Right cardiac atrium (tissue), 5 donors: ENCODE measurements around the gene EDARADD. TPM values are rescaled to one million over a fixed set of nuclear protein-coding genes. Genes with fewer than 3 reads are reported as not detected.

Experiments
- ATAC-seq, 2 donors: fragments of 200-7000 bp; cut with Tn5 transposase; one replicate each; pipeline versions ENCODE4 v1.8.0 to v1.9.1; 2020; ENCODE audit warnings: moderate library complexity in 2 of 2, mild to moderate bottlenecking in 1 of 2
- DNase-seq, 3 donors: peaks; one replicate each; pipeline ENCODE4 v3.0.0-alpha.2; 2020
- H3K27ac ChIP-seq: one replicate; pipeline ENCODE4 v1.5.1; 2013; ENCODE audit warnings: mild to moderate bottlenecking, low read length, control low read depth, moderate library complexity
- H3K27me3 ChIP-seq: one replicate; pipeline ENCODE4 v1.6.1; 2013; ENCODE audit not compliant: control insufficient read depth, insufficient read depth
- H3K4me1 ChIP-seq: one replicate; pipeline ENCODE4 v1.6.1; 2013; ENCODE audit warnings: low read length; ENCODE audit not compliant: control insufficient read depth, insufficient read depth
- H3K4me3 ChIP-seq: one replicate; pipeline ENCODE4 v1.5.1; 2013; ENCODE audit warnings: low read length, control low read depth
- H3K9me3 ChIP-seq: one replicate; pipeline ENCODE4 v1.6.1; 2013; ENCODE audit warnings: low read length; ENCODE audit not compliant: control insufficient read depth
- WGBS: extraction: QIAGEN DNeasy Blood & Tissue Kit; methylation state at CpG from one replicate; pipeline ENCODE4 v1.1.7; 2013; 5-methylcytosine and 5-hydroxymethylcytosine counted together
- intact Hi-C, 4 donors: fragments of 100-400 bp; cut with DNase I; formaldehyde crosslinking; loops; one replicate each; pipeline versions ENCODE4 v1.11.0 to v1.14.0; 2022 to 2023
- polyA plus RNA-seq: library from polyadenylated mRNA; stranded (reverse); fragments of 200-250 nt; gene quantifications from one replicate; pipeline ENCODE4 v1.2.3, GENCODE V29; 2013
- total RNA-seq, 4 donors: library from RNA; stranded (reverse); fragmentation: NEBNext Ultra II Directional; extraction: Animal tissue kit (Norgen Biotek cat#: 25700); gene quantifications; one replicate each; pipeline ENCODE4 v1.2.1, GENCODE V29; 2021
- donor health status: healthy with polysubstance abuse.
- donor health status: DM: no; HTN: yes; CAD: no.
- donor health status: DM: no; HTN: no; CAD: no.
- donor health status: DM: no; HTN: yes; CAD: no; lungs with severe emphysema.
- donor health status: DM: yes; HTN: yes; CAD: no.

The EDARADD gene
- total and polyA plus RNA-seq, 5 donors = 0.11 to 0.40 (median 0.25) TPM

DNA sequence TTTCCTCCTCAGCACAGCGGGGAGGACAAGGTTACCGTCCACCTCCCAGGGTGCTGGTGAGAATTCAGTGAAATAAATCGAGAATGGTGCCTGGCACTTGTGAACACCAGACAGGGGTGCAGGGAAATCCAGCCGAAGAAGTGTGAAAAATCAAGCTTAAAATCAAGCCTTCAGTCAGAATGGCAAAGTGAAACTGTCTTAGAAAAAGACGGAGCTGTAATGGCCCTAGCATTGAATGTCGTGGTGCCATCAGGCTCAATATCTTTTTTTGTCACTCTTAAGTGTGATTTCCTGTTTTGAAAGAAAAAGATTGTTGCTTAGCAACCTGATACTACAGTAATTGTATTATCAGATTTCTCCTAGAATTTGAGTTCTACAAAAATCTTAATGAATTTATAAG lies 22.1 kb downstream of the EDARADD start:
- intact Hi-C loops = no loop called here
- 56% methylated on average over 6 of the region's 6 CpGs for WGBS
- Histone ChIP-seq H3K27me3 (no peaks in the 10 kb centered on the region), H3K4me1 (no peaks in the 10 kb centered on the region), H3K27ac (no peak overlapping the region), H3K4me3 (no peak overlapping the region), H3K9me3 (no peaks in the 10 kb centered on the region)
- no peak for ATAC-seq
- no peak for DNase-seq

DNA sequence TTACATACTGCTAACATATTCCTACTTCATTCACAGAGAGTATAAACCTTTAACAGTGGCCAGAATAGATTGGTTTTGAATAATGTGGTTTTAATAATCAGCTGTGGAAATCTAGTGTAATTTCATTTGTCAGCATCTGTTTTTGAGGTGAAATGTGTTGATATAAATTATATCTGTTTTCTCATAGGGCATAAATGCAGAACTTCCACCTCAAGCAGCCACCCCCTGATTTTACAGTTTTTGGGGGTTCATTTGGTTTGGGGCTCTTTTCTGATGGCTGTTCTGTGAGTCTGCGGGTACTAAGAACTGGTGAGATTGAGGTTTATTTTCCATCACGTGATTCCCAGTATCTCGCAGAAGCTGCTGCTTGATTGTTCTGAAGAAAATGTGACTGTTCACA lies 23.2 kb downstream of the EDARADD start:
- intact Hi-C loops = no loop called here
- DNase-seq (no peak), ATAC-seq (no peak)
- 90% methylated on average over 3 of the region's 3 CpGs for WGBS
- no peak overlapping the region for H3K27ac ChIP-seq
- no peaks in the 10 kb centered on the region for H3K4me1 ChIP-seq
- no peaks in the 10 kb centered on the region for H3K27me3 ChIP-seq
- no peaks in the 10 kb centered on the region for H3K9me3 ChIP-seq
- H3K4me3 ChIP-seq = no peak overlapping the region

DNA sequence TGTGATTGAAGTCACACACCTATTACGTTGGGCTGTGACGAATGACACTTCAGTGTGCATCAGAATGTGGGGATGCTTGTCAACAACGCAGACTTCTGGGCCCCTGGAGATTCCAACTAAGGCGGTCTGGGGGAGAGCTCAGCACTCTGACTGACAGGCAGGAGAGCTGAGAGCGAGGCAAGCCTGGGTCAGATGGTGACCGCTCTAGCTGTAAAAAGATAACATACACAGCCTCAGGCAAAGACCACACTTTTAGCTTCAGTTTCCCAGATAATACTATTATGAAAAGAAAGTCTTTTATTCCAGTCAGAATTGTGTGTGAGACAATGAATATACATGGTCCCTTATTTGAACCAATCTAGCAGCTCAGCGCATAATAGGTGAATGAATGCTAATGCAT lies 25.4 kb downstream of the EDARADD start:
- intact Hi-C loops = no loop called here
- no peaks in the 10 kb centered on the region for H3K9me3 ChIP-seq
- H3K4me3 ChIP-seq = no peak overlapping the region
- 86% methylated on average over 7 of the region's 7 CpGs for WGBS
- no peak for DNase-seq
- no peak overlapping the region for H3K27ac ChIP-seq
- H3K27me3 ChIP-seq = no peaks in the 10 kb centered on the region
- no peaks in the 10 kb centered on the region for H3K4me1 ChIP-seq
- ATAC-seq = no peak

DNA sequence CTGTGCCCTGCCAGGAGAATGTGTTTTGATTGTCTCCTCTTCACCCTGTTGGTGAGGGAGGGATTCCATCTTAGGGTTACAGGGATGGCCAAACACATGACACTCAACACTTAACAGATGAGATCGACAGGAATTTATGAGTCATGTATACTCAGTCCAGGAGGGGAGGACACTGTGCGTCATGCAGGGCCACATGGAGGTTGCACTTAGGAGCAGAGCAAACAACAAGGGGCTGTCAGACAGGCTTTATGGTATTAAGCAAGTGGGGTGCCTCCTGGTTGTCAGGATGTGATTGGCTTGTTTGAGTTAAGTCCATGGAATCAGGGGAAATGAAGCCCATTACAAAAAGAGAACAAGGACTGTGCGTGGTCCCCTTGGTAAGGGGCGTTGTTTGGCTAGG lies 26.9 kb downstream of the EDARADD start:
- 81% methylated on average over 4 of the region's 4 CpGs for WGBS
- Histone ChIP-seq H3K27ac (no peak overlapping the region), H3K9me3 (no peaks in the 10 kb centered on the region), H3K27me3 (no peaks in the 10 kb centered on the region), H3K4me1 (no peaks in the 10 kb centered on the region), H3K4me3 (no peak overlapping the region)
- DNase-seq (no peak), ATAC-seq (peak in 1 of 2 donors; percentile 55)
- intact Hi-C loops = no loop called here

DNA sequence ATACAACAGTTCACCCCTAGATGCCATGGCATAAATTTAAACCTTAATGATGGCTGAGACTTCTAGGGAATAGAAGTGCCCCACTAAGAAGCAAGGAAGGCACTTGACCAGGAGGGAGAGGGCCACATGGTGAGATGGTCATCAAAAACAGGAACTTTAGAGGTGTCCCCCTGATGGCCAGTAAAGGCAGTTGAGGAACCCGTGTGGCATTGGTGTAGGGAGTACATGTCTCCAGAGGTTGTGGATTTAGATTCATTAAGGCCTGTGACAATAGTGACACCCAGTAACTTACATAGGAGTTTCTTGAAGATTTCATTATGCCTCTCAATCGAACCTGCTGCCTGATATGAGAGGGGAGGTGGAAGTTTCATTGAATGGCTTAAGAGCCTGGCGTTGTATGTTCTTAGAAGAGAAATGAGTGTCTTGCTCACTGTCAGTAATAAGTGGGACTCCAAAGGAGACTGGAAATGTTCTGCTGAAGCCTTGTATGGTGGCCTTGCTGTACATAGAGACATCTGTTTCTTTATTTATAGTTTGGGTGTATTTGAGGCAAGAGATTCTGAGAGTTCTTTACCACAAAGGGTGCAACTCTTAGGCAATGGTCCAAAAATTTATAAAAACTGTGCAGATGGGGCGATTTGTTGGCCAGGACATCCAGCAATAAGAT lies 27.9 kb downstream of the EDARADD start:
- no peak for DNase-seq
- H3K9me3 ChIP-seq = no peaks in the 10 kb centered on the region
- no peak overlapping the region for H3K4me3 ChIP-seq
- no peaks in the 10 kb centered on the region for H3K27me3 ChIP-seq
- no peaks in the 10 kb centered on the region for H3K4me1 ChIP-seq
- no peak for ATAC-seq
- no peak overlapping the region for H3K27ac ChIP-seq
- intact Hi-C loops = no loop called here
- 67% methylated on average over 4 of the region's 4 CpGs for WGBS

DNA sequence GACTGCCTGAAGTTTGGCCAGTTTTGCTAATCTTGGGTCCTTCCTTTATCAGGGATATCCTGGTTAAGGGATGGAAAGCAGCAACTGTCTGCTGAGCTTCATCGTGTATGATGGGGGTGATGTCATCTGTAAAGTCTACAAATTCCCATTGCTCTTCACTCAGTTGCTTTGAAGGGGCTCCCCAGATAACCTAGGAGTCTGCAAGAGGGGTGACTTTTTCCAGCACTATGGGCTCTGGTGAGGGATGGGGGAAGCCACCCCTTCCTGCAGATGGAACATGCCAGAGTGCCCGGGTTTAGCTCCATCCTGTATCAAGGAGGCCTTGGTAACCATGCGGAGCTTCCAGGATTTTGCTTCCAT lies 28.4 kb downstream of the EDARADD start:
- Histone ChIP-seq H3K4me1 (no peaks in the 10 kb centered on the region), H3K27me3 (no peaks in the 10 kb centered on the region), H3K4me3 (no peak overlapping the region), H3K27ac (no peak overlapping the region), H3K9me3 (no peaks in the 10 kb centered on the region)
- WGBS = 66% methylated on average over 3 of the region's 3 CpGs
- intact Hi-C loops = no loop called here
- no peak for ATAC-seq
- DNase-seq = no peak

DNA sequence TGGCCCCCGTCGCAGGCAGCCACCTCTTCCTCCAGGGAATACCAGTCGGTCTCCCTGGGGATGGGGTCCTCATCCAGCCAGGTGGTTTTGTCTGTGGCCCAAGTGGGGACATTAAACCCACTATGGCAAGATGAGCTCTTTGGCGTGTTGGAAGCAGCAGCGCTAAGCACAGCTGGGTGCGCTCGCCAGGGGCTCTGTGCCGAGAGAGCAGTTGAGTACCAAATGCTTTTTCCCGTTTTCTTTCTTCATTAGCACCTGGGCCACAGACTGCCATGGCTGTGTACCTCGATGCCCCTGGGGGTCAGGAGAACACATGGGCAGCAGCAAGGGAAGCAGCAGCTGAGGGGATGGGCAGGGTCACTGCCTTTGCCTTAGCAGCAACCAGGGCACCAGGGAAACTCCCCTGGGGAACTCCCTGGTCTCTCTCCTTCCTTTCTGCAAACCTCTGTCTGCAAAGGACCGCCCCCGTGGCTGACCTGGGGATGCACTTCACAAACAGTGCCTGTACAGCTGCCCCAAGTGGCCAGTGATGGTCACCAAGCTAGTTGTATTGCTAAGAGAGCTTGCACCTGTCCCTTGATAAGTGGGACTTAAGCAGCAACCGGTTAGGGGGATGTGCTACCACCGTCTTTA lies 31.1 kb downstream of the EDARADD start:
- intact Hi-C loops = no loop called here
- no peak for ATAC-seq
- no peak for DNase-seq
- no peaks in the 10 kb centered on the region for H3K9me3 ChIP-seq
- 89% methylated on average over 14 of the region's 14 CpGs for WGBS
- H3K4me1 ChIP-seq = no peaks in the 10 kb centered on the region
- no peaks in the 10 kb centered on the region for H3K27me3 ChIP-seq
- H3K27ac ChIP-seq = no peak overlapping the region
- no peak overlapping the region for H3K4me3 ChIP-seq

DNA sequence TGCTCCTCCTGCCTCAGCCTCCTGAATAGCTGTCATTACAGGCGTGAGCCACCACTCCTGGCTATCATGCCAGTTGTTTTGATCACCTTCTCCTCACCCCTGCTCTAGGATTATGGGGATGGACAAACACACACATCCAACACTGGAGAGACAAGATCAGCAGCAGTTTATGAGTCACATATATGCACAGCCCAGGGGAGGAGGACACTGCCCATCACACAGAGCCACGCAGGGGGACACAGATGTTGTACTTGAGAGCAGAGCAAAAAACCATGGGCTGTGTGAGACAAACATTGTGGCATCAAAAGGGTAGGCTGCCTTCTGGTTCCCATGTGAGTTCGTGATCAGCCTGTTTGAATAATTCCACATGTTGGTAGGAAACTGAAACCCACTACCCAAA lies 32.1 kb downstream of the EDARADD start:
- H3K27ac ChIP-seq = no peak overlapping the region
- no peaks in the 10 kb centered on the region for H3K4me1 ChIP-seq
- no peaks in the 10 kb centered on the region for H3K27me3 ChIP-seq
- H3K9me3 ChIP-seq = no peaks in the 10 kb centered on the region
- no peak for ATAC-seq
- no peak overlapping the region for H3K4me3 ChIP-seq
- 93% methylated on average over 3 of the region's 3 CpGs for WGBS
- no peak for DNase-seq
- intact Hi-C loops = no loop called here

DNA sequence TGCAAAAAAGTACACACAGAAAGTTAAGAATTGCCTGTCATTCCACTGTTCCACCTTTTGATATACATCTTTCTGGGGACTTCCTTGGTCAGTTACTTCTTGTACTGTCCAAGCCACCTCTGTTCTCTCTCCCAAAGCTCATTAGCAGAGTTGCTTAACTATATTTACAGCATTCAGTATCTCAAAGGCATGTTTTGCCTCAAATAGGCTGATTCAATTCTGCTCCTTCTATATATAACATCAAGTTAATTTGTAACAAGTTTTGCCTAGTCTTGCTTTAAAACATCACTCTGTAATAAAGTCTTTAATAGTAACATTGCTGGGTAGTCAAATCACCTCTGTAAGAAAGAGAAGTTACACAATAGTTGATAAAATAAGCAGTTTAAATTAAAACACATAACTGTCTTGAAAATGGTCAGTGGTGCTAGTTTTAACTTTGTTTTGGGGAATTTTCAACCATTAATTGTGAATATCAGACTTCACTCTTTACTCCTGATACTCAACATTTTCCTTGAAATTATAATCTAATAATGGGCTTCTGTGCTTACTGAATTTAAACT lies 35.7 kb downstream of the EDARADD start:
- no peak for ATAC-seq
- no peaks in the 10 kb centered on the region for H3K27me3 ChIP-seq
- H3K4me3 ChIP-seq = no peak overlapping the region
- no peak overlapping the region for H3K27ac ChIP-seq
- no peak for DNase-seq
- intact Hi-C loops = no loop called here
- no peaks in the 10 kb centered on the region for H3K9me3 ChIP-seq
- H3K4me1 ChIP-seq = no peaks in the 10 kb centered on the region

DNA sequence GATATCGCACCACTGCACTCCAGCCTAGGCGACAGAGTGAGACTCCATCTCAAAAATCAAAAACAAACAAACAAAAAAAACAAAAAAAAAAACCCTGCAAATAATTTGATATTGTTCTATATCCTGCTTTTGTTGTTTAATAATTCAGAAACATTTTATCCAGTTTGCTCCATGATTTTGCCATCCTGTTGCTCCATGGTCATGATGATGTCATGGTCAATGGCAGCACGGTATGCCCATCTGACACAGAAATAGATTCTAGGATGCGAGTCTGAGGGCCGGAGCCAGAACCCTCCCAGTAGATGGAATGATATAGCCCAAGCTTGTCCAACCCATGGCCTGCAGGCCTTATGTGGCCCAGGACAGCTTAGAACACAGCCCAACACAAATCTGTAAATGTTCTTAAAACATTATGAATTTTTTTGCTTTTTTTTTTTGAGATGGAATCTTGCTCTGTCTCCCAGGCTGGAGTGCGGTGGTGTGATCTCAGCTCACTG lies 39.8 kb downstream of the EDARADD start:
- Histone ChIP-seq H3K27ac (no peak overlapping the region), H3K9me3 (no peaks in the 10 kb centered on the region), H3K4me1 (no peaks in the 10 kb centered on the region), H3K4me3 (no peak overlapping the region), H3K27me3 (no peaks in the 10 kb centered on the region)
- ATAC-seq = no peak
- 96% methylated on average over 6 of the region's 6 CpGs for WGBS
- intact Hi-C loops = no loop called here
- no peak for DNase-seq

DNA sequence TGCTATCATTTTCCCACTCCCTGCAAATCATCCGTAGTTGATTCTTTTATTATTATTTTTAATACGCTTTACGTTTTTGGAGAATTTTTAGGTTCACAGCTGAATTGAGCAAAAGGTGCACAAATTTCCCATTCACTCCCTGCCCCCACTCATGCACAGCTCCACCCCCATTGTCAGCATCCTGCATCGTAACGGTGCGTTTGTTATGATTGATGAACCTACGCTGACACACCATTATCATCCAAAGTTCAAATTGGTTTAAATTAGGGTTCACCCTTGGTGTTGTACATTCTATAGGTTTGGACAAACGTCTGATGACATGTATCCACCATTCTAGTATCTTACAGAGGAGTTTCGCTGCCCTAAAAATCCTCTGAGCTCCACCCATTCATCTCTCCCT lies 44.5 kb downstream of the EDARADD start:
- DNase-seq (no peak), ATAC-seq (no peak)
- Histone ChIP-seq H3K9me3 (no peaks in the 10 kb centered on the region), H3K4me3 (no peak overlapping the region), H3K27me3 (no peaks in the 10 kb centered on the region), H3K27ac (no peak overlapping the region), H3K4me1 (no peaks in the 10 kb centered on the region)
- intact Hi-C loops = no loop called here
- 90% methylated on average over 9 of the region's 9 CpGs for WGBS
